Measurements from ENCODE around the gene BLTP2.

GRCh38 chr17:28626818-28627217 is 18.1 kb downstream of the BLTP2 start:
- TF ChIP-seq, protein P1, sequence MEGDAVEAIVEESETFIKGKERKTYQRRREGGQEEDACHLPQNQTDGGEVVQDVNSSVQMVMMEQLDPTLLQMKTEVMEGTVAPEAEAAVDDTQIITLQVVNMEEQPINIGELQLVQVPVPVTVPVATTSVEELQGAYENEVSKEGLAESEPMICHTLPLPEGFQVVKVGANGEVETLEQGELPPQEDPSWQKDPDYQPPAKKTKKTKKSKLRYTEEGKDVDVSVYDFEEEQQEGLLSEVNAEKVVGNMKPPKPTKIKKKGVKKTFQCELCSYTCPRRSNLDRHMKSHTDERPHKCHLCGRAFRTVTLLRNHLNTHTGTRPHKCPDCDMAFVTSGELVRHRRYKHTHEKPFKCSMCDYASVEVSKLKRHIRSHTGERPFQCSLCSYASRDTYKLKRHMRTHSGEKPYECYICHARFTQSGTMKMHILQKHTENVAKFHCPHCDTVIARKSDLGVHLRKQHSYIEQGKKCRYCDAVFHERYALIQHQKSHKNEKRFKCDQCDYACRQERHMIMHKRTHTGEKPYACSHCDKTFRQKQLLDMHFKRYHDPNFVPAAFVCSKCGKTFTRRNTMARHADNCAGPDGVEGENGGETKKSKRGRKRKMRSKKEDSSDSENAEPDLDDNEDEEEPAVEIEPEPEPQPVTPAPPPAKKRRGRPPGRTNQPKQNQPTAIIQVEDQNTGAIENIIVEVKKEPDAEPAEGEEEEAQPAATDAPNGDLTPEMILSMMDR (IDR thresholded peaks at IDR 0.05), result no peak
- no peak for TF ChIP-seq POLR2A (IDR thresholded peaks at IDR 0.05)
